B cell (primary cell): ENCODE results near the gene FBLN5. TPM values are rescaled to one million over a fixed set of nuclear protein-coding genes. Genes with fewer than 3 reads are reported as not detected.
"Not testable (repeated sequence)": the region's sequence is repeated elsewhere in the genome, so short reads cannot be mapped to it uniquely, and the experiment has no call there.

ENCODE experiments used
- ATAC-seq: fragments of 200-7000 bp; cut with Tn5 transposase; one replicate; pipeline ENCODE4 v1.10.0; 2021; ENCODE audit warnings: low read depth, mild to moderate bottlenecking, moderate number of reproducible peaks, moderate library complexity
- CTCF ChIA-PET: fragments of 350-600 bp; sonication (Branson Sonifier 250); formaldehyde crosslinking; loops from one replicate; lab custom pipeline; 2021; ENCODE audit warnings: antibody characterized with exemption, inconsistent platforms; lab: Charles Lee
- POLR2A ChIA-PET: fragments of 350-600 bp; sonication (Branson Sonifier 250); formaldehyde crosslinking; loops from one replicate; lab custom pipeline; 2021; ENCODE audit warnings: antibody characterized with exemption; lab: Charles Lee
- DNase-seq: peaks from one replicate; pipeline ENCODE4 v3.0.0; 2013
- H2AFZ ChIP-seq: 2 replicates; pipeline ENCODE4 v1.6.1; 2012; ENCODE audit warnings: mild to moderate bottlenecking, low read depth, low read length; ENCODE audit not compliant: insufficient read depth, poor library complexity, severe bottlenecking
- H3K27ac ChIP-seq, 2 donors: 1 replicate in 1 of 2; 2 replicates in 1 of 2; pipeline ENCODE4 v1.5.1; 2012 to 2013; ENCODE audit warnings: low read length in 2 of 2, mild to moderate bottlenecking in 2 of 2, moderate library complexity in 1 of 2
- H3K27me3 ChIP-seq, 4 experiments: fragments of 200-600 bp in 1 of 4; sonication (generic) in 1 of 4; replicated peaks in 1 of 4; 1 replicate in 2 of 4; 2 replicates in 2 of 4; pipeline versions ENCODE4 v1.6.1 to v1.7.0; 2013 to 2016; ENCODE audit warnings: low read length in 3 of 4, mild to moderate bottlenecking in 2 of 4, mixed read lengths in 1 of 4, moderate library complexity in 1 of 4; ENCODE audit not compliant: insufficient read depth in 4 of 4, control insufficient read depth in 3 of 4; ENCODE audit errors: control extremely low read depth in 1 of 4
- H3K36me3 ChIP-seq, 2 experiments: replicated peaks in 1 of 2; 1 replicate in 1 of 2; 2 replicates in 1 of 2; pipeline versions ENCODE4 v1.6.1 to v1.7.1; 2013; ENCODE audit warnings: low read length in 1 of 2; ENCODE audit not compliant: insufficient read depth in 2 of 2, control insufficient read depth in 1 of 2; ENCODE audit errors: control extremely low read depth in 1 of 2, extremely low read depth in 1 of 2
- H3K4me1 ChIP-seq, 2 donors: fragments of 200-600 bp in 1 of 2; sonication (generic) in 1 of 2; 1 replicate in 1 of 2; 2 replicates in 1 of 2; pipeline versions ENCODE4 v1.5.1 to v1.6.1; 2013 to 2017; ENCODE audit warnings: low read length in 2 of 2; ENCODE audit not compliant: control insufficient read depth in 2 of 2, insufficient read depth in 2 of 2
- H3K4me2 ChIP-seq: replicated peaks from 2 replicates; pipeline ENCODE3; 2012; ENCODE audit warnings: mild to moderate bottlenecking, low read depth, low read length; ENCODE audit not compliant: poor library complexity, severe bottlenecking
- H3K4me3 ChIP-seq, 5 experiments: fragments of 200-600 bp in 1 of 5; sonication (generic) in 1 of 5; 1 replicate in 3 of 5; 2 replicates in 2 of 5; pipeline versions ENCODE4 v1.5.1 to v1.7.0; 2011 to 2016; ENCODE audit warnings: low read length in 4 of 5, mild to moderate bottlenecking in 4 of 5, low read depth in 2 of 5, control low read depth in 1 of 5, moderate library complexity in 1 of 5; ENCODE audit not compliant: insufficient read depth in 1 of 5; ENCODE audit errors: control extremely low read depth in 1 of 5, extremely low read depth in 1 of 5
- H3K79me2 ChIP-seq: fragments of 200-600 bp; sonication (generic); one replicate; pipeline ENCODE4 v1.6.0; 2016; ENCODE audit warnings: low read length; ENCODE audit not compliant: control insufficient read depth, insufficient read depth
- H3K9ac ChIP-seq: fragments of 200-600 bp; sonication (generic); 2 replicates; pipeline ENCODE4 v1.6.1; 2017; ENCODE audit warnings: mild to moderate bottlenecking, low read length, moderate library complexity
- H3K9me3 ChIP-seq, 3 donors: one replicate each; pipeline versions ENCODE4 v1.6.1 to v1.7.1; 2013; ENCODE audit warnings: low read length in 2 of 3; ENCODE audit not compliant: control insufficient read depth in 2 of 3, insufficient read depth in 1 of 3; ENCODE audit errors: control extremely low read depth in 1 of 3
- H4K20me1 ChIP-seq: 2 replicates; pipeline ENCODE4 v1.6.0; 2012; ENCODE audit warnings: mild to moderate bottlenecking, low read length; ENCODE audit not compliant: insufficient read depth, control insufficient read depth, poor library complexity, severe bottlenecking
- H3K27ac Mint-ChIP-seq: one replicate; pipeline ENCODE4 v1.8.0; 2021; ENCODE audit warnings: mixed read lengths
- H3K27me3 Mint-ChIP-seq: one replicate; pipeline ENCODE4 v1.8.0; 2021; ENCODE audit warnings: mixed read lengths
- H3K4me1 Mint-ChIP-seq: one replicate; pipeline ENCODE4 v1.8.0; 2021; ENCODE audit warnings: mixed read lengths
- H3K4me3 Mint-ChIP-seq: one replicate; pipeline ENCODE4 v1.8.0; 2021; ENCODE audit warnings: mixed read lengths
- H3K9me3 Mint-ChIP-seq: one replicate; pipeline ENCODE4 v1.8.0; 2022; ENCODE audit warnings: mixed read lengths; ENCODE audit not compliant: insufficient read depth
- CTCF ChIP-seq: fragments of 200-600 bp; IDR thresholded peaks from one replicate; pipeline ENCODE4 v1.8.0; 2022; ENCODE audit warnings: antibody characterized with exemption, mild to moderate bottlenecking
- EZH2 ChIP-seq: IDR thresholded peaks from 2 replicates; pipeline ENCODE4 v1.6.1; 2012; ENCODE audit warnings: borderline replicate concordance, low read depth, mild to moderate bottlenecking, moderate library complexity, low read length; ENCODE audit not compliant: insufficient read depth, poor library complexity, severe bottlenecking
- WGBS: methylation state at CpG from one replicate; pipeline ENCODE4 v1.1.5; 2013; ENCODE audit warnings: missing lambda C conversion rate; ENCODE audit not compliant: insufficient coverage; 5-methylcytosine and 5-hydroxymethylcytosine counted together
- intact Hi-C: fragments of 100-400 bp; cut with micrococcal nuclease; formaldehyde crosslinking; loops from one replicate; pipeline ENCODE4 v1.10.0; 2022
- polyA plus RNA-seq: library from polyadenylated mRNA; depleted of rRNA; stranded (reverse); fragments of >200 nt; gene quantifications from 2 replicates; pipeline ENCODE4 v1.2.3, GENCODE V29; 2012
- total RNA-seq, 2 donors: library from RNA; stranded (reverse); fragments of 120-200 nt in 1 of 2; gene quantifications; 1 replicate in 1 of 2; 2 replicates in 1 of 2; pipeline versions ENCODE4 v1.2.3 to v1.2.4, GENCODE V29; 2013 to 2022

Gene FBLN5
- total and polyA plus RNA-seq, 2 donors (not counting 1 experiment from before 2014, with no cell fraction given) = 0.31 to 0.37 TPM

- peak overlapping the region; percentile 44 for H2AFZ ChIP-seq
- peak overlapping the region; percentile 31 for H3K9ac ChIP-seq
- no peaks in the 10 kb centered on the region for H3K9me3 Mint-ChIP-seq
- ChIA-PET CTCF (interaction anchor here (0.7 to 1.3 kb wide), 2 partner anchors 12 to 222 kb away, joined by 3 to 4 read pairs; no protein-coding TSS in a partner anchor), POLR2A (interaction anchor here (0.5 to 0.8 kb wide), 2 partner anchors 31 to 95 kb away, joined by 3 to 6 read pairs; no protein-coding TSS in a partner anchor)
- H3K4me3 ChIP-seq = peak overlapping the region in 2 of 5 experiments; percentile 40 to 49
- peak; percentile 49 for DNase-seq
- H3K79me2 ChIP-seq = no peaks in the 10 kb centered on the region
- peaks cover 54% of the 10 kb centered on the region for H3K4me1 Mint-ChIP-seq
- H3K4me3 Mint-ChIP-seq = peak overlapping the region; percentile 71
- H3K9me3 ChIP-seq = peaks cover 0 to 13% (median 0%) of the 10 kb centered on the region in 3 donors
- H3K4me2 ChIP-seq = peak overlapping the region; percentile 59
- intact Hi-C loops = loop anchor here (1.0 to 5.0 kb wide), 3 partner anchors 36 to 54 kb away; no protein-coding TSS in a partner anchor
- 0% methylated on average over 1 of the region's 3 CpGs for WGBS
- peak overlapping the region; percentile 70 for H3K27ac Mint-ChIP-seq
- peak overlapping the region; percentile 18 to 21 for H3K27ac ChIP-seq
- no peaks in the 10 kb centered on the region for H3K27me3 ChIP-seq
- peaks cover 55 to 60% of the 10 kb centered on the region in 2 donors for H3K4me1 ChIP-seq
- ATAC-seq = peak; percentile 63
- no peak for TF ChIP-seq CTCF
- no peak for TF ChIP-seq EZH2
- no peaks in the 10 kb centered on the region for H3K36me3 ChIP-seq
- H4K20me1 ChIP-seq = no peaks in the 10 kb centered on the region
- H3K27me3 Mint-ChIP-seq = no peaks in the 10 kb centered on the region
These were observed 75.4 kb downstream of the FBLN5 start for GRCh38 chr14:91872011-91872501.

- ATAC-seq, DNase-seq, H3K9me3 Mint-ChIP-seq, H3K27ac Mint-ChIP-seq, H2AFZ ChIP-seq, CTCF ChIA-PET, H3K79me2 ChIP-seq, H3K9ac ChIP-seq, H4K20me1 ChIP-seq, H3K4me3 ChIP-seq, H3K27me3 ChIP-seq, H3K27me3 Mint-ChIP-seq, H3K36me3 ChIP-seq: not testable (repeated sequence)
- WGBS = 98% methylated on average over 4 of the region's 4 CpGs
- H3K4me1 ChIP-seq = peaks cover 61 to 66% of the 10 kb centered on the region in 2 donors
- H3K27ac ChIP-seq = peak overlapping the region in 1 of 2 donors; percentile 7
- Mint-ChIP-seq H3K4me3 (peak overlapping the region; percentile 16), H3K4me1 (peaks cover 61% of the 10 kb centered on the region)
- intact Hi-C loops = loop anchor here (5.0 kb wide), 1 partner anchor 41 kb away; no protein-coding TSS in a partner anchor
- POLR2A ChIA-PET = interaction anchor here (0.5 to 0.8 kb wide), 3 partner anchors 30 to 168 kb away, joined by 3 to 6 read pairs (median 3); partner anchors contain the start of gene TRIP11
- peak overlapping the region; percentile 59 for H3K4me2 ChIP-seq
- peaks cover 0 to 13% (median 0%) of the 10 kb centered on the region in 3 donors for H3K9me3 ChIP-seq
These were observed 76.1 kb downstream of the FBLN5 start for GRCh38 chr14:91871401-91871800.
